A549 (cell line): ENCODE measurements around the gene FGF2. TPM values are rescaled to one million over a fixed set of nuclear protein-coding genes. Genes with fewer than 3 reads are reported as not detected.
A peak's percentile ranks its signal among the peaks of the same experiment; 100 is the strongest.

ENCODE experiments used
- ATAC-seq, 2 experiments: fragments of 200-7000 bp in 1 of 2; fragments of >200 bp in 1 of 2; cut with Nextera tagmentation in 1 of 2; cut with Tn5 transposase in 1 of 2; 3 replicates each; pipeline versions ENCODE4 v1.8.0 to v1.9.1; 2018 to 2020; ENCODE audit warnings: mild to moderate bottlenecking in 1 of 2, moderate library complexity in 1 of 2
- CTCF ChIA-PET: fragments of 300-600 bp; sonication (Branson Sonifier 250); formaldehyde crosslinking; extraction: SDS; loops from one replicate; lab custom pipeline; 2021; ENCODE audit warnings: antibody characterized with exemption, inconsistent platforms; lab: Yijun Ruan, JAX
- POLR2A ChIA-PET: fragments of 350-600 bp; formaldehyde crosslinking; extraction: SDS; loops from one replicate; lab custom pipeline; 2021; ENCODE audit warnings: antibody characterized with exemption, inconsistent platforms; lab: Yijun Ruan, JAX
- DNase-seq, 2 experiments: peaks; one replicate each; pipeline versions ENCODE4 v3.0.0 to v3.0.0-alpha.2; 2011 to 2016; ENCODE audit warnings: low read depth in 1 of 2, low spot score in 1 of 2
- FAIRE-seq: peaks from 2 replicates; lab custom pipeline; 2011; peaks lifted over from hg19 to GRCh38; lab: Jason Lieb, UNC
- H3K27ac ChIP-seq, 2 experiments: fragments of >200 bp; sonication (Bioruptor Twin); formaldehyde crosslinking; 3 replicates each; pipeline ENCODE4 v1.5.1; 2016 to 2017
- H3K4me1 ChIP-seq: fragments of >200 bp; sonication (Bioruptor Twin); formaldehyde crosslinking; 3 replicates; pipeline ENCODE4 v1.6.1; 2016
- H3K4me2 ChIP-seq: fragments of >200 bp; sonication (Bioruptor Twin); formaldehyde crosslinking; 3 replicates; pipeline ENCODE4 v1.6.1; 2016
- H3K4me3 ChIP-seq: fragments of >200 bp; sonication (Bioruptor Twin); formaldehyde crosslinking; 3 replicates; pipeline ENCODE4 v1.5.1; 2016
- H3K9me3 ChIP-seq: fragments of >200 bp; sonication (Bioruptor Twin); formaldehyde crosslinking; 3 replicates; pipeline ENCODE4 v1.6.1; 2016
- ATOH8 ChIP-seq: fragments of 250-450 bp; sonication (Bioruptor Pico); IDR thresholded peaks from 2 replicates; pipeline ENCODE4 v1.5.0; 2020; ENCODE audit warnings: low read depth, mild to moderate bottlenecking, moderate library complexity
- BCL3 ChIP-seq: fragments of >200 bp; sonication (Bioruptor Twin); formaldehyde crosslinking; IDR thresholded peaks from 3 replicates; pipeline ENCODE4 v1.6.1; 2016
- CBX2 ChIP-seq: fragments of 200-600 bp; sonication (generic); IDR thresholded peaks from 2 replicates; pipeline ENCODE4 v1.6.1; 2016; ENCODE audit warnings: low read depth, mild to moderate bottlenecking, borderline replicate concordance
- EHMT2 ChIP-seq: fragments of 200-600 bp; sonication (generic); IDR thresholded peaks from 2 replicates; pipeline ENCODE4 v1.6.1; 2016; ENCODE audit warnings: antibody characterized with exemption, low read depth, mild to moderate bottlenecking, moderate library complexity
- ELK1 ChIP-seq: fragments of 150-350 bp; IDR thresholded peaks from 2 replicates; pipeline ENCODE4 v1.6.1; 2014; ENCODE audit warnings: low read depth, mild to moderate bottlenecking, low read length
- FOSB ChIP-seq: fragments of 250-450 bp; sonication (Bioruptor Pico); IDR thresholded peaks from 2 replicates; pipeline ENCODE4 v1.5.0; 2020; ENCODE audit warnings: mild to moderate bottlenecking, moderate library complexity
- FOXS1 ChIP-seq: fragments of 250-450 bp; sonication (Bioruptor Pico); IDR thresholded peaks from 2 replicates; pipeline ENCODE4 v1.5.0; 2020; ENCODE audit warnings: mild to moderate bottlenecking, moderate library complexity
- HMGXB4 ChIP-seq: fragments of 250-450 bp; sonication (Bioruptor Pico); IDR thresholded peaks from 2 replicates; pipeline ENCODE4 v1.5.0; 2021; ENCODE audit warnings: mild to moderate bottlenecking, moderate library complexity, borderline replicate concordance
- HOXA7 ChIP-seq: fragments of 250-450 bp; sonication (Bioruptor Pico); IDR thresholded peaks from 2 replicates; pipeline ENCODE4 v1.5.0; 2020; ENCODE audit warnings: mild to moderate bottlenecking, moderate library complexity
- MAFK ChIP-seq: fragments of 450-650 bp; IDR thresholded peaks from 2 replicates; pipeline ENCODE4 v1.6.1; 2014; ENCODE audit not compliant: partially characterized antibody
- NR3C1 ChIP-seq: fragments of >200 bp; sonication (Bioruptor Twin); formaldehyde crosslinking; IDR thresholded peaks from 3 replicates; pipeline ENCODE4 v1.6.1; 2017
- PBX3 ChIP-seq: IDR thresholded peaks from 2 replicates; pipeline ENCODE4 v1.6.1; 2012
- RAD21 ChIP-seq, 2 experiments: fragments of >200 bp in 1 of 2; sonication (Bioruptor Twin) in 1 of 2; formaldehyde crosslinking in 1 of 2; IDR thresholded peaks in 1 of 2; conservative IDR thresholded peaks in 1 of 2; 2 replicates in 1 of 2; 3 replicates in 1 of 2; pipeline ENCODE4 v1.6.1; 2012 to 2018; ENCODE audit warnings: inconsistent platforms in 1 of 2
- RCOR1 ChIP-seq: fragments of 150-350 bp; IDR thresholded peaks from 2 replicates; pipeline ENCODE4 v1.6.1; 2014; ENCODE audit warnings: antibody characterized with exemption, low read length, low read depth
- SREBF2 ChIP-seq: fragments of 450-650 bp; IDR thresholded peaks from 2 replicates; pipeline ENCODE4 v1.6.1; 2014; ENCODE audit warnings: mild to moderate bottlenecking, moderate library complexity
- TFCP2L1 ChIP-seq: fragments of 250-450 bp; sonication (Bioruptor Pico); IDR thresholded peaks from 2 replicates; pipeline ENCODE4 v1.5.0; 2021; ENCODE audit warnings: mild to moderate bottlenecking
- TP53 ChIP-seq: fragments of 250-450 bp; sonication (Bioruptor Pico); IDR thresholded peaks from 2 replicates; pipeline ENCODE4 v1.5.0; 2021; ENCODE audit warnings: mild to moderate bottlenecking, moderate library complexity
- ZFP36 ChIP-seq: fragments of 450-650 bp; IDR thresholded peaks from 2 replicates; pipeline ENCODE4 v1.6.1; 2014; ENCODE audit warnings: borderline replicate concordance; ENCODE audit not compliant: partially characterized antibody
- WGBS: methylation state at CpG from one replicate; pipeline ENCODE4 v1.1.6; 2017; ENCODE audit errors: missing lambda C conversion rate; 5-methylcytosine and 5-hydroxymethylcytosine counted together
- polyA plus RNA-seq, 4 experiments: library from polyadenylated mRNA; depleted of rRNA in 3 of 4; stranded (reverse); fragments of >200 nt; fragmentation: RNase III in 1 of 4; extraction: RNeasy Plus Mini Kit Qiagen cat#74134 plus additional on column Dnase treatment in 1 of 4; gene quantifications; 2 replicates in 3 of 4; 3 replicates in 1 of 4; pipeline ENCODE4 v1.2.3, GENCODE V29; 2011 to 2017

The FGF2 gene
- polyA plus RNA-seq, 2 of the 4 experiments (the other 2 are of a cell fraction): 35.1 to 45.2 TPM

- ATAC-seq (no peak), FAIRE-seq (no peak)
Measured at GRCh38 chr4:122823476-122823875, 3.2 kb upstream of the FGF2 start.

GRCh38 chr4:122824616-122825015, 2.0 kb upstream of the FGF2 start:
- FAIRE-seq (no peak), ATAC-seq (no peak), DNase-seq (no peak)
- H3K4me3 ChIP-seq: no peak overlapping the region
- H3K4me1 ChIP-seq: peaks cover 33% of the 10 kb centered on the region
- ChIA-PET POLR2A (no interaction called here), CTCF (no interaction called here)
- peak overlapping the region; percentile 62 for H3K4me2 ChIP-seq
- WGBS: 51% methylated on average over 2 of the region's 2 CpGs
- H3K9me3 ChIP-seq: no peaks in the 10 kb centered on the region
- TF ChIP-seq SREBF2: no peak
- TF ChIP-seq MAFK: no peak
- no peak for TF ChIP-seq ZFP36
- TF ChIP-seq RAD21 (conservative IDR thresholded peaks at IDR 0.05 in 1 of 2, IDR thresholded peaks at IDR 0.05 in 1 of 2): no peak
- TF ChIP-seq FOSB: no peak
- TF ChIP-seq ATOH8 (CRISPR knock-in tag): no peak
- TF ChIP-seq NR3C1: no peak
- no peak for TF ChIP-seq FOXS1 (CRISPR knock-in tag)
- TF ChIP-seq TFCP2L1 (CRISPR knock-in tag): no peak
- no peak for TF ChIP-seq RCOR1
- no peak for TF ChIP-seq TP53 (CRISPR knock-in tag)
- H3K27ac ChIP-seq: peak overlapping the region; percentile 52 to 99

More at GRCh38 chr4:122823476-122823875, 3.2 kb upstream of the FGF2 start:
- no peak for TF ChIP-seq PBX3
- no peak for TF ChIP-seq FOSB
- Histone ChIP-seq H3K4me3 (no peak overlapping the region), H3K4me1 (peaks cover 29% of the 10 kb centered on the region), H3K27ac (no peak overlapping the region), H3K9me3 (no peaks in the 10 kb centered on the region), H3K4me2 (no peak overlapping the region)
- no peak for DNase-seq
- WGBS: 100% methylated on average over 2 of the region's 2 CpGs
- POLR2A ChIA-PET: no interaction called here
- CTCF ChIA-PET: interaction anchor here (1.0 kb wide), 1 partner anchor 56 kb away, joined by 3 read pairs; no protein-coding TSS in a partner anchor

- POLR2A ChIA-PET: no interaction called here
- Histone ChIP-seq H3K4me2 (peak overlapping the region; percentile 89), H3K4me1 (peaks cover 34% of the 10 kb centered on the region), H3K4me3 (peak overlapping the region; percentile 91), H3K27ac (peak overlapping the region; percentile 95 to 99), H3K9me3 (no peaks in the 10 kb centered on the region)
- TF ChIP-seq ELK1: no peak
- TF ChIP-seq HMGXB4 (CRISPR knock-in tag): no peak
- no peak for TF ChIP-seq HOXA7 (CRISPR knock-in tag)
- TF ChIP-seq CBX2: no peak
- no peak for TF ChIP-seq BCL3
- no peak for TF ChIP-seq EHMT2
- WGBS: 29% methylated on average over 18 of the region's 18 CpGs
- FAIRE-seq (no peak), ATAC-seq (no peak; a peak in 1 of 6 replicates), DNase-seq (no peak)
- CTCF ChIA-PET: interaction anchor here (1.5 kb wide), 1 partner anchor 69 kb away, joined by 3 read pairs; no protein-coding TSS in a partner anchor
Measured at GRCh38 chr4:122826079-122826527, 528 bp upstream of the FGF2 start.
